ENCODE results near the gene SCUBE2.

Gene SCUBE2

GRCh38 chr11:8989453-8989852 is 101.9 kb downstream of the SCUBE2 start:
- TF ChIP-seq TAF1 (IDR thresholded peaks at IDR 0.05; ENCODE audit: low read depth) = no peak

- no peak for TF ChIP-seq TEAD4 (IDR thresholded peaks at IDR 0.05)
- no peak for TF ChIP-seq EGR1 (IDR thresholded peaks at IDR 0.05)
- no peak for TF ChIP-seq EP300 (IDR thresholded peaks at IDR 0.05; ENCODE audit: borderline replicate concordance)
- TF ChIP-seq CREB1 (IDR thresholded peaks at IDR 0.05; ENCODE audit: low read depth) = no peak
Measured at GRCh38 chr11:8988329-8989234, 102.8 kb downstream of the SCUBE2 start.

- TF ChIP-seq MAX (IDR thresholded peaks at IDR 0.05) (no peak), CREB1 (IDR thresholded peaks at IDR 0.05; ENCODE audit: low read depth) (no peak), EGR1 (IDR thresholded peaks at IDR 0.05) (no peak), ZBTB7A (IDR thresholded peaks at IDR 0.05; ENCODE audit: low read depth) (no peak), NFIC (IDR thresholded peaks at IDR 0.05) (no peak), TAF1 (IDR thresholded peaks at IDR 0.05; ENCODE audit: low read depth) (no peak), TCF12 (IDR thresholded peaks at IDR 0.05; ENCODE audit: low read depth) (no peak), TEAD4 (IDR thresholded peaks at IDR 0.05) (no peak)
Measured at GRCh38 chr11:8987446-8987845, 104.0 kb downstream of the SCUBE2 start.

- TF ChIP-seq TEAD4 (IDR thresholded peaks at IDR 0.05) = no peak
- TF ChIP-seq RAD21 (IDR thresholded peaks at IDR 0.05; ENCODE audit: low read depth) = no peak
- TF ChIP-seq TCF12 (IDR thresholded peaks at IDR 0.05; ENCODE audit: low read depth) = no peak
- no peak for TF ChIP-seq MAX (IDR thresholded peaks at IDR 0.05)
- TF ChIP-seq YY1 (IDR thresholded peaks at IDR 0.05; ENCODE audit: low read depth) = no peak
- TF ChIP-seq NFIC (IDR thresholded peaks at IDR 0.05) = no peak
- no peak for TF ChIP-seq TAF1 (IDR thresholded peaks at IDR 0.05; ENCODE audit: low read depth)
- TF ChIP-seq ZBTB7A (IDR thresholded peaks at IDR 0.05; ENCODE audit: low read depth) = no peak
- TF ChIP-seq EP300 (IDR thresholded peaks at IDR 0.05; ENCODE audit: borderline replicate concordance) = no peak
- no peak for TF ChIP-seq CREB1 (IDR thresholded peaks at IDR 0.05; ENCODE audit: low read depth)
- TF ChIP-seq EGR1 (IDR thresholded peaks at IDR 0.05) = no peak
- no peak for TF ChIP-seq CEBPB (IDR thresholded peaks at IDR 0.05)
- no peak for TF ChIP-seq USF1 (IDR thresholded peaks at IDR 0.05)
- no peak for TF ChIP-seq REST (IDR thresholded peaks at IDR 0.05; ENCODE audit: low read depth)
- no peak for TF ChIP-seq FOXM1 (IDR thresholded peaks at IDR 0.05; ENCODE audit: borderline replicate concordance, low read depth)
Measured at GRCh38 chr11:8985462-8985861, 105.9 kb downstream of the SCUBE2 start.

GRCh38 chr11:8983552-8983951 is 107.8 kb downstream of the SCUBE2 start:
- TF ChIP-seq YY1 (IDR thresholded peaks at IDR 0.05; ENCODE audit: low read depth) (no peak), USF1 (IDR thresholded peaks at IDR 0.05) (no peak), RAD21 (IDR thresholded peaks at IDR 0.05; ENCODE audit: low read depth) (no peak)

GRCh38 chr11:8980485-8980884 is 110.9 kb downstream of the SCUBE2 start:
- TF ChIP-seq RAD21 (IDR thresholded peaks at IDR 0.05; ENCODE audit: low read depth) (no peak), FOXM1 (IDR thresholded peaks at IDR 0.05; ENCODE audit: borderline replicate concordance, low read depth) (no peak), TAF1 (IDR thresholded peaks at IDR 0.05; ENCODE audit: low read depth) (no peak)

- TF ChIP-seq REST (IDR thresholded peaks at IDR 0.05; ENCODE audit: low read depth) (no peak), TEAD4 (IDR thresholded peaks at IDR 0.05) (no peak), YY1 (IDR thresholded peaks at IDR 0.05; ENCODE audit: low read depth) (no peak), TCF12 (IDR thresholded peaks at IDR 0.05; ENCODE audit: low read depth) (no peak), ZBTB7A (IDR thresholded peaks at IDR 0.05; ENCODE audit: low read depth) (no peak), CEBPB (IDR thresholded peaks at IDR 0.05) (no peak), RAD21 (IDR thresholded peaks at IDR 0.05; ENCODE audit: low read depth) (no peak), USF1 (IDR thresholded peaks at IDR 0.05) (no peak), EP300 (IDR thresholded peaks at IDR 0.05; ENCODE audit: borderline replicate concordance) (no peak), EGR1 (IDR thresholded peaks at IDR 0.05) (no peak), CREB1 (IDR thresholded peaks at IDR 0.05; ENCODE audit: low read depth) (no peak), NFIC (IDR thresholded peaks at IDR 0.05) (no peak), MAX (IDR thresholded peaks at IDR 0.05) (no peak)
Measured at GRCh38 chr11:8973121-8973520, 118.3 kb downstream of the SCUBE2 start.
